ENCODE measurements around the gene PTPRE.

PTPRE gene

DNA sequence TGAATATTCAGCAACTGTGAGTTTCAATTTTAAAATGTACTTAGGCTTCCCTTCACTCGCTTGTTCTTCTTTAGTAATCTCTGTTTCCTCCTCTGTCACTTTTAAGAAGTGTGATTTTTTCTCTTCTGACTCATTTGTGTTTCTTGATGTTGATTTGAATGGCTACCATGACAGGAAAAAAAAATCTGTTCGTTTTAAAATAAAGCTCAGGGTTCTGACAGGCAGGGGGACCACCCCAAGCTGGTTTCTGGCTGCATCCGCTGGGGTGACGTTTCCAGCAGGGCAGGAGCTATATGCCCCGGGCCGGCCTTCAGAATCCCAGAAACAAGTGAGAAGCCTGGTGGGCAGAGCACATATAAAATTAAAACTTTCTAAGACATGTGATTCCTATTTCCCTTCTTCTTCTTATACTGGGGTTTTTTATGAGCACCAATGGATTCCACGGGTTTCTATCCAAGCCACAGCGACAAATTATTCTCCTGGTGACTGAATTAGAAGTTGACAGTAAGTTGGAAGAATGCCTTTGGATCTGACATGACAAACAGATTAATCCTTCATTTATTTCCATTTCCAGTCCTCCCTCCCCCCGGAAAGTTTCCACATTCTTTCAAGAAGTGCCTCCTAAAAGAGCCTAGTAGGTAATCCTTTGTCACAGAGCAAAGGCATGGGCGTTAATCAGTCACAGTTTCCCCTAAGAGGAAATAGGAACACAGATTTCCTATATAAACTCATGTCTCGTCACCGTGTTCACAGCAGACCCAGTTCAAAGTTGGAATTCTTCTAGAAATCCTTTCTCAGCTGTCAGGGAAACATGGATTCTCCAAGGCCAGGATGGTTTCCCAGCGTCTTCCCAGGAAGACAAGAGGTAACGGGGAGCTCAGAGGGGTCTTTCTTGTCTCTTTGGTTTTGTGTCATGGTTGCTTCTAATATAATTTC lies 79.9 kb downstream of the PTPRE start:
- no peak for DNase-seq

DNA sequence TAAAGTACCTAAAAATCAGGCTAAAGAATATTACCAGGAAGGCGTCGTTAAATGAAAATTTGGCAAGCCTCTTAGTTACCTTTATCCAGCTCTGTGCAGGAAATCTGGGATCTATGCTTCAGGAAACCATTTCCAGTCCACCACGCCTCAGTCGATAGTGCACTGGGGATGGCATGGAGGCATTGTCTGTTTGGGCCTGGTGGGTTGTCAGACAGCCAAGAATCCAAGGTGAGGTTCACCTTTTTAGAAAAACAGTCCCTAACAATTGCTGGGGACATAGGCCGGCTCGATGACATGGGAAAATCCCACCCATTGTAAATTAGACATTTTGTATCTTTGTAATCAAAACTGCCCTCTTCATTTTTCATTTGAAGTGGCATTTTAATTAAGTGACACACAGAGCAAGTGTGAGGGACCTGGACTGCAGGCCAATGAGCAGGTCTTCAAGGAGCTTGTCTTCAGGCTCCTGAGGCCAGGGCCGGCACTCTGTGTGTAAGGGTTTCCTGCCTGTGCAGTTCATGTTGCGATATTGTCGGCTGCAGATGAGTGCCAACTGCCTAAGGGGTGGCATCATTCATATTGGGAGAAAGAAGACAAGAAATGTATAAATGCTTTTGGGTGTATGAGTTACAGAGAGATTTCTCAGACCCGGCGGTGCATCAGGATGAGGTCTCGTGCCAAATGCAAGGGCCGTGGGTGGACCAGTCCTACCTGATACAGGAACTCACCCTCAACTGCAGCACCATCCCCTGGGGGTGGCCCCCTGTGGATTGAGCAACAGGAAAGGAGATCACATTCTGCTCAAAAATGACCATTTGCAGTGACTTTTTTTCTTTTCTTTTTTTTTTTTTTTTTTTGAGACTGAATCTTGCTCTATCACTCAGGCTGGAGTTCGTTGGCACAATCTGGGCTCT lies 80.8 kb downstream of the PTPRE start:
- DNase-seq, result no peak

DNA sequence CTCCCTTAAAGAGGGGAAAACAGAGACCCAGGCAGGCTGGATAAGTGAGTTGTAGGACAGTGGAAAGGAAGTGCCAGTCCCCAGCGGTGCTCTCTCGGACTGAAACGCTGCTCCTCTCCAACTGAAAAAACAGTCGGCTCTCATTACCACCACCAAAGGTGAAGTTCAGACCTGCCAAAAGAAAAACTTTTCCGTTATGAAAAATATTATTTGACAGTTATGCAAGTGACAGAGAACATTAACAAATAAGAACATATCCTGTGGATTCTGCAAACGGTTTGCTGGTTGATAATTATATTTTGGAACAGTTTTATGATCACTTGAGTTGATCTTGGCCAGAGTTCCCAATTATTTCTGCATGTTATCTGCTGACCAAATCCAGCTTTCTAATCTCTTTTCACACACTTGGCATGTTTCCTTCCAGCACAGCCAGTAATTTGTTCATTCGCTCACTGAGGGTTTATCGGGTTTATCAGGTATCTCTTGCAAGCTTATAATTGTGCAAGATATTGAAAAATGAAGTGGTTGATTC lies 82.6 kb downstream of the PTPRE start:
- DNase-seq, result no peak

DNA sequence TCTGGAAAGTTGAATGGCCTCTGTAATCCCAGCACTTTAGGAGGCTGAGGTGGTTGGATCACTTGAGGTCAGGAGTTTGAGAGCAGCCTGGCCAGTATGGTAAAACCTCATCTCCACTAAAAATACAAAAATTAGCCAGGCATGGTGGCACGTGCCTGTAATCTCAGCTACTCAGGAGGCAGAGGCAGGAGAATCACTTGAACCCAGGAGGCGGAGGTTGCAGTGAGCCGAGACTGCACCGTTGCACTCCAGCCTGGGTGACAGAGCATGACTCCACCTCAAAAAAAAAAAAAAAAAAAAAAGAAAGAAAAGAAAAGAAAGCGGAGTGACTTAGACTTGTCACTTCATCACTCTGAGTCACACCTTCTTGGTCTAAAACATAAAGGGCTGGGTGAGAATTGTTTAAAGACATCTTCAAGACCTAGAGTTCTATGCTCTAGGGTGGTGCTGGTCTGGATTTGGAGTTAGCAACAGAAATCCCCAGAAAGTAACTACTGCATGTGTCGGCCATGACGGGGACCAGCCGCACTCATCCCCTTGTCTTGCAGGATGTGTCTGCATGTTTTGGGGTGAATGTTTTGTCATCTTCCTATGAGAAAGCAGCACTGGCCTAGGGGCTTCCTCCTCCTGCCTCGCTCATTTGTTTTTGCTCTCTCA lies 83.4 kb downstream of the PTPRE start:
- DNase-seq, result peak in 1 of 2 donors; percentile 23

DNA sequence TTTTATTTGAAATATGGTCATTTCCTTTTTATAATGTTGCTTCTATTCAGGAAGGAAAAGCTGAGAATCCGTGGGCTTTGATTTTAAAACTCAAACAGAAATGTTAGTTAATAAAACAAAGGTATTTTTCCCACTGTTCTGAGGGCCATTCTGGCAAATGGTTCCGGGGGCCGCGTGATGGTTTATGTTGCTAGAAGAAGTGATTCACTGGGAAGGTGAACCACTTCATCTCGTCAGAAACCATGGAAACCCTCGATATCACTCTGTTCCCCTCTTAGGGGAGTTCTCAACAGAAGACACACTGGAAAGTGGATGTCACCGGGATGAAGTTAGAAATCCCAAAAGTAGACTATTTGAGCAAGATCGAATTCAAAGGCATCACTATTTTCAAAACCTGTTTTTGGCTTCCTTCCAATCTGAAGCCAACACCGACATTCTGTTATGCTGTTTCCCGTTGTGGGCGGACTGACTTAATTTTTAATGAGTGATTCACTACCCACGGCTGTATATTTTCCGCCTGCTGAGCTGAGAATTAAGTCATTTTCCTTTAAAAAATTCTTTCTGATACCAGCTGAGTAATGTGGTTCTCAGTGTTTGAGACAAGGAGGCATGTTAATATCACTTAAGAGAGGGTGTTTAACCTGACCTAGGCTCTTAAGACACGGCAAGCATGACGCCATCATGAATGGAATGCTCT lies 84.1 kb downstream of the PTPRE start:
- DNase-seq, result peak; percentile 19 to 43

DNA sequence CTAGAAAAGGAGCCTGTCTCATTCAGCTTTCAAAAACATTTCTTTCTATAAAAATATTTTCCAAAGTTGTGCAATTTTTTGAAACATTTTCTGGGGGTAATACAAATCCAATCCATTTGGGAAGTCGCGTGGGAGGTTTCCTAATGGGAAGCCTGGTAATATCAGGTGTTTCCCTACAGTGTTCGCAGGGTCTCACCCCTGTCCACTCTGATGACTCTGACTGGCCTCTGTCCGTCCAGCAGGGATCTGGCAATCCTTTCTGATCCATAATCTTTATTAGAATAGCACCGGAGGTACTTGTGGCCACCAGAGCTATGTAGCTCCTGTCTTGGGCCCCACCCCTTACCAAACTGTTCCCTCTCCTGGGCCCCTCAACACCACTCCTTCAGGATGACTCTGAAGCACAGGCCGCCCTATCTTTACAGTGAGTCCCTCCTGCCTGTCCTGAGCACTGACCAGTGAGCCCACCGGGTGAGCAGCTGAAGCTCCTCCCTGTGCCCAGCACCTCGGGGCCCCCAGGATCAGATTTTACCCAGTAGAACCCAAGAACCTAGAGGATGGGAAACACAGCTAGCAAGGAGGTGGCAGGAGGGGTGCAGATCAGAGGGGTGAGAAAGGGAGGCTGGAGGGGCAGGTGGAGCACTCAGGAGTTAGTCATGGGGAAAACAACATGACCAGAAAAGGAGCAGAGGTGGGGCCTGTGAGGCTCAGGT lies 84.8 kb downstream of the PTPRE start:
- DNase-seq, result no peak

DNA sequence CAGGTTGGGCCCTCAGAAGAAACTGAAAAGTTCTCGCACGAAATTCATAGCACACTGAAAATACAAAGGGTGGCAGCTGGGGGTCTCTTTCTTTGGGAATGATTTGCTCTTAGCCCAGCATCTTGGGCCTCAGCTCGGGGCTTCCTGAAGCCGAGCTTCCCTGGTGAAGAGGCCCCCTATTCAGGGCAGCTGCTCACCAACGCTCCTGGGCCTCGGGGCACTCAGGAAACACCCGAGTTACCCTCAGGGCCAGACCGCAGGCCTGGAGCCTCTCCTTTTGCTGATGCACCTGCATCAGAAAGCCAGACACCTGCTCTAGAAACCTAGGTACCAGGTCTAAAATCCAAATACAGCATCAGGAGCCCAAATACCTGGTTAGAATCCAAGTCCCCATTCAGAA lies 85.5 kb downstream of the PTPRE start:
- DNase-seq, result no peak

DNA sequence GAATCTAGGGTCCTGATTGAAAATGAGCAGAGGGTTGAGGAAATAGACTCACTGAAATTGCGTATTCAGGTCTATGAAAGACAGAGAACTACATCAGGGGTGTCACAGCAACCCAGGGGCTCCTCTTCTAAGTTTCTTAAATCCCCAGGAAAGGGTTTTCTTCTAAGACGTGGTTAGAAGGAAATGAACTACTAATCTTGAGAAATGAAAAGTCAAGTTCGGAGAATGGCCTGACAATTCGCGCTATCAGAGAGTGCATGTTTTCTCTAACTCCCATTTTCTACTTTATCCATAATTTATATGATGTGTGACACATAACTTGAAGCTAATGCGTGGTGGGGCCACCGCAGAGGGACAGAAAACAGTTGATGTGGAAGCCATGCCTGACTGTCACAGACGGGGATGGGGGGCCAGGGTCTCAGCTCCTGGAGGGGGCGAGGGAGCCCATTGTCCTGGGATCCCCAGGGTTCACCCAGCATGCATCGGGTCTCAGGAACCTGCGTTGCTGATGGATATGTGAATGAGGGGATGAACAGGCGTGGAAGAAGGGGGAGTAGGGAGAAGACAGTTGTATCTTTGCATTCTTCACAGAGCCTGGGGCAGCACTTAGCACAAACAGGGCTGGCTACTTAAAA lies 86.3 kb downstream of the PTPRE start:
- DNase-seq, result no peak

DNA sequence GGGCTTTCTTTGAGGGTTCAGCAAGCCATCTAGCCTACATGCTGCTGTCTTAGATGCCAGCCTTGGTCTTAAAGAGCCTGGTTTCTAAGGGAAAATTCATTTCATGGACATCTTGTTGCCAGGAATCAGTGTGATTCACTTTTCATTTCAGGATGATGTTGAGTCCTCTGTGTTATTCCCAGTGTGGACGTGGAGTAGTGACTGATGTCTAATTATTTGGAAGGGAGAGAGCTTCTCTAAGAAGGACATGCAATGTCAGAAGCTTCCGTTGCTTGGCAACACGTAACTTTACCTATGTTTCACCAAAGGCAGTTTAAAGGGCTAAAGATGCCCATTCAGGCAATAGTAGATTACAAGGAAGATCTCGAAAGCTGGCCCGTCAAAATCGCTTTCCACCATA lies 89.0 kb downstream of the PTPRE start:
- DNase-seq, result no peak

DNA sequence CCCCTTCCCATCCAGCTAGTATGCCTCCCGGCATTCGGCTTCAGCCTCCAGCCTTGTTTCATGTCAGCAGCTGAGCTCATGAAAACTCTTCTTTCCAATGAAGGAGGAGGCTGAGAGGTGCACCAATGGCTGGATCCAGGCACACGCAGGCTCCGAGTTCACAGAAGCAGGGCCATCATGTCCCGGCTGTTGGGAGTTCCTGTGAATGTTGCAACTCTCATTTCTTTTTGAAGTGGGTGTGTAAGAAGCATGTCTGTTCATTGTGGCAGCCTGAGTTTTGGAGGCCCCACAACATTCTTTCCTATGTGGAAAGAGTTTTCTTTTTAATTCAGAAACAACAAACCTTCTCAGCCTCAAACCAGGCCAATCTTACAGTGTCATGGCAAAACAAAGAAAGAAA lies 89.7 kb downstream of the PTPRE start:
- DNase-seq, result no peak

DNA sequence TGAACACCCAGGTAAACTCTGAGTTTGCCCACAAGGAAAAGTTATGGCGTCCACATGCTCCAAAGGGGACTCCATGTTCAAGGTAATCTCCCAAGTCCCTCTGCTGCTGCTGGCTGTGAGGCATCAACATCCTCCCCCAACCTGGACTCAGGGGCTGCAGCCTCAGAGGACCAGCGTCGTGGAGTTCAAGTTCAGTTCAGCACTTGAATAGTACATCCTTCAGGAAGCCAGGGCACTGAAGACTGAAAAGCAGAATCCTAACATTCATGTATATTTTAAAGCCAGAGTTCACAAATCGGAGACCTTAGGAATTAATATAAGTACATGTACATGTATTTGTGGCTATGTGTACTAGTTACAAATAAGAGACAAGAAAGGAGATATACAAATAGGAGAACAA lies 90.4 kb downstream of the PTPRE start:
- DNase-seq, result no peak

DNA sequence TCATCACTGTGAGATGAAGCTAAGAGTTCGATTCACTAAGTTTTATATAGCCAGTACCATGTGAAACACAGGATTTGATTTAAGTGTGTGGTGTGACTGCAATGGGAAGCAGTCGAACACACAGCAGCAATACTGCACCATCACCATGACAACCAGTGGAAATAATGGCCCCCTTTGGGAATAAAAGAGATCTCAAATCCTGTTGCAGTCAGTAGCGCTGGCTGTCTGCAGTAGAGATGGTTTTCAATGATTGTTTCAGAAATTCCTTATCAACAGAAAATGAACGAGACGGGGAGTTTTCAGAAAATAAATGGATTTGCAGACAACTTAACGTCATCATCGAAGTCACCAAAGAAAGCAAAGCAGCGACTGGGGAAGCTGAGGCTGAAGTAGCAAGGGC lies 91.0 kb downstream of the PTPRE start:
- no peak for DNase-seq

DNA sequence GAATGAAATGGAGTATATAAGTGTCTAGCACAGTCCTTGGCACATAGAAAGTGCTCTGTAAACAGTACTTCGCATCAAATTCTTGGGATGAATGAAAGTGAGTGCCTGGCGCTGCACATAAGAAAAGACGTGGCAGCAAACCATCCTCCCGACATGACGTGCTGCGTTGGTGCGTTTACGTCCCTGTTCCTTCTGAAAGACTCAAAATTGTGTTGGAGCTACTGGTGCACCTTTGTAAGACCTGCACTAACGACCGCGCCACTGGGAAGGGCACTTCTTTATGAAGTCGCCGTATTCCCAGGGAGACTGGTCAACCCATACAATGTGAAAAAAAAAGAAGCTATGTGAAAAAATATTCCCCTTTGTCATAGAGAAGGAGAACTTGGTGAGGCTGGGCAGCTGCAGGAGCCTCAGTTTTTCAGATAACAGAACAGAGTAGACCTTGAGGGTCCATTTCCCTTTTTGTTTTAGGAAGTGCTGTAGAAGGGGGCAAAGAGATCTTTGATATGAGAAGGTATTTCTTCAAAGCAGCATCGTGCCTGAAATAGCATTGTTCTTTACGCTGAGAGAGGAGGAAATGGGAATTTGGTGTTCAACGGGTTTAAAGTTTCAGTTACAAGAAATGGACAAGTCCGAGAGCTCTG lies 91.7 kb downstream of the PTPRE start:
- no peak for DNase-seq

DNA sequence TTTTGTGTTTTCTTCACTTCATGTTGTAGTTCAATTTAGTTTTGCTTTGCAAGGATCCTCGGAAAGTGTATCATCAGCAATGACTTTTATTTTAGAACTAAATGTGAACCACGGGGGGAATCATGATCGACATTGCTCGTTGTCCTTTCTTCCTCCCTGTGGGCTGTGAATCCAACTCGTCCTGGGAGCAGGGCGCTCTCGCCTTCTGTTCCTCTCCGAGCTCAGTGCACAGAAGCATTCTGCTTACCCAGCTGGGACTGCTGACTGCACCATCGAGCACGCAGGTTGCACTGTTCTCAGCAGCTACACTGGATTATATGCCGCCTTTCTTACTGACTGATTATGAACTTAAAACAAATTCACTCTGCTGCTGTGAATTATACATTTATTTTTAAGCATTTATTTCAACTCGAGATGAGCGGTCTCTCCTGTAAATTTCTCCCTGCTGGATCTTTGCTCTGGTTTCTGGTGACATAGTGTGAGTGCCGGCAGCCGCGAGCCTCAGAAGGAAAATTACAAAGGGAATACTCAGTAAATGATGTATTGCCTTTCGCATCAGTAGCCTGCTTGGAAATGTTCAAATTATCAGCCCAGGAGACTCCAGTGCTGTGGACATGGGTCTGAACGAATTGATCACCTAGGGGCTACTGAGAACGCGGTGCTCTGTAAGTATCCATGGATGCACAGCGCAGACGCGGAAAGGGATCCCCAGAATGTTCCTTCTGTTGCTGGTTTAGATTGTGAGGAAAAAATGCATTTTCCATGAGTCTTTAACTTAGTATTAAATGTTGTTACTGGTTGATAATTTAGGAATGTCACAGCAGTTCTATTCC lies 92.6 kb downstream of the PTPRE start:
- DNase-seq, result no peak

DNA sequence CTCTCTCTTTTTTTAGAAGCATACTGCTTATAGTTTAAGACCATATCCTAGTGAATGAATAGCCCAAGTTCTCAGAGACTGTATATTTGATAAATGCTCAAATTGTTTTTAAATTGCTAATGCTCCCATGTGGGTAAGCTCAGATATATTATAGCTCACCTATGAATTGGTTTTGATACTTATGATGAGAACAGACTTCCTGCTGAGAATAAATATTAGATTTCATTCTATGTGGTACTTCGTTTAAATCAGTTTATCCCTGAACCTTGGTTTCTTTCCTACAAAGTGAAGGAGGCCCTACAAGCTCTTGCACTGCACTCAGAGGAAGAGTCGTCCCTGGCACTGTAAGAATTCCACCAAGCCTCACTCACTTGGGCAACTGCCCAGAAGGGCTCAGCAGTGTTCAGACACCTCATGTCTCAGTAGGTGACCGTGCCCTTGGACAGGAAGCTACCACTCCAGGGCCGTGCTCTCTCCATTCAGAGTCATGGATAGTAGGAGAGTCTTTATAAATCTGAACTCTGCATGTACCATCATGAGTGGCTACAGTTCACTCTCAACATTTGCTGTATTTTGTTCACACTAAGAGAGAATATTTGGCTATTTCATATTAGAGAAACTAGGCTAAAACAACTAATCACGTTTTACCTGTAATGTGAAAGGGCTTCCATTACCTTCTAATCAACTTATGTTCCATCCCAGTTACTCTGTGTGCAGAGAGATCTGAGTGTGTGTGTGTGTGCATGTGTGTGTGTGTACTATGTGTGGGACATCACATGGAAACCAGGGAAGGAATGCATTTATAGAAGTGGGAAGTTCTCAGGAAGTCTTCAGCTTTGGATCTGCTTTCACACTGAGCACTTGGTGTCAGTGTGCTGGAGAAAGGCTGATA lies 93.8 kb downstream of the PTPRE start:
- no peak for DNase-seq

DNA sequence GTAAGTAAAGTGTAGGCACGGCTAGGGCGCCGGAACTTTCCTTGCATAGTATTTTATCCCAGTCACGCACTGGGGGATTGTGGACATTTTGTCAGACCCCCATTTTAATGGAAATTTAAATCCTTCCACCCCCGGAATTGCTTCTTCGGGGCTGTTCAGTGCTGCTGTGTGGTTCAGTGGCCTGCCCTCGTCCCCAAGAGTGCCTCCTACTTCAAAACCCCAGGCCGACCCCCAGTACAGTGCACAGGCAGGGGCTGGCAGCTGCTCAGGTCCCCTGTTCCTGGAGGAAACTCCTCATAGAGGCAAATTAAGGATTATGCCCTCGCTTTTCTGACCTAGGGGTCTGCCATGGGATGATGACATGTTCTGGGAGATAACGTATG lies 94.5 kb downstream of the PTPRE start:
- no peak for DNase-seq

DNA sequence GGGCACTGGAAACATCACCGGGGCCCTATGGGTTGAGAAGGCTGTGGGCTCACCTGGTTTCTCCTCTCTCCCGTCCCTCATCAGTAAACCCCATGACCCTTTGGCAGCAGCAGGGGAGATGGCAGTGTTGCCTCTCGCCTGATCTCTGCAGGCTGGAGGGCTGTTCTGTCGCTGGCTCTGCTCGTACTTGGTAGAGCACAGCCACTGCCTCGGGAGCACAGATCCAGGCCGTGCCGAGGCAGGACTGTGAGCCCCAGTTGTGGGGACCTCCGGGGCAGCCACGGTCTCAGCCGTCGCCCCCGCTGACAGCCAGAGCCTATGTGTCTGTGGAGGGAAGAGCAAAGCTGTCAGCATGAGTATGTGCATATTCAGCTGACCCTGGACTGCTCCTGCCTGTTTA lies 94.9 kb downstream of the PTPRE start:
- DNase-seq, result no peak

DNA sequence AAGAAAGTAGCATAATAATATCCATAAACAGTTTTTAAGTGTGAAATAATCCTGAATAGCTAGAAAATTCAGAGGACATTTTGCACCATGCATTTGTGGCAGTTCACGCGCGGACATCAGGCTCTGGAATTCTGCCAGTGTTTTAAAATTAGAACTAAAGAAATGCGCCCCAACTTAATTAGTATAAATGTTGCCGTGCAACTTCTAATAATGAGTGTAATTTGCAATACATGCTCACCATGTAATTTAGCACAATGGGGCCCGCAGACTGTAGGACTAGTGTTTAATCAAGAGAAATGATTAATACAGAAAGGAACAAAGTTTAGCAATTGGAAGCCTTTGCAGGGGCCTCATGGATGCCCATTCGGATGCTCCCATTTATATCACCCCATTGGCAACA lies 96.6 kb downstream of the PTPRE start:
- DNase-seq, result no peak

DNA sequence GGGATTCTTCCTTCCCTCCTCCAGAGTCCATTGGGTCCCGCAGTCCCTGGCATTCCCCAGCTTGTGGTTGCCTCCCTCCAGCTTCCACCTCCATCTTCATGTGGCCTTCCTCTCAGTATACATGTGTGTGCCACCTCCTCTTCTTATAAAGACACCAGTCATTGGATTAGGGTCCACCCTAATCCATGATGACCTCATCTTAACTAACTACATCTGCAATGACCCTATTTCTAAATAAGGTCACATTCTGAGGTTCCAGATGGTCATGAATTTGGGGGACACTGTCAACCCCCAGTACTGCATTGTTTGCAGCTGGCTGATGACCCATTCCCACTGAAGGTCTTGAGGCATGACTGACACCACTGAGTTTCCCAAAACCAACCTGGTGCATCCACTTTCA lies 99.0 kb downstream of the PTPRE start:
- DNase-seq, result no peak
